K562 (cell line): ENCODE data around the gene MYMX. TPM values are rescaled to one million over a fixed set of nuclear protein-coding genes. Genes with fewer than 3 reads are reported as not detected.

ENCODE experiments used
- GTF2F1 ChIP-seq: IDR thresholded peaks from 2 replicates; pipeline ENCODE4 v1.6.1; 2011; ENCODE audit warnings: low read depth, low read length, improper control_type of control experiment
- HDAC3 ChIP-seq: fragments of 450-650 bp; IDR thresholded peaks from 2 replicates; pipeline ENCODE4 v1.6.1; 2018; ENCODE audit warnings: borderline replicate concordance, mild to moderate bottlenecking, moderate library complexity; ENCODE audit not compliant: partially characterized antibody
- NFATC3 ChIP-seq: fragments of 450-650 bp; IDR thresholded peaks from 2 replicates; pipeline ENCODE4 v1.6.1; 2017; ENCODE audit warnings: mild to moderate bottlenecking
- PCBP2 ChIP-seq: fragments of 200-400 bp; formaldehyde crosslinking; IDR thresholded peaks from 2 replicates; pipeline ENCODE4 v1.6.1; 2018; ENCODE audit warnings: low read length, low read depth, mild to moderate bottlenecking, moderate library complexity; ENCODE audit not compliant: poor library complexity, severe bottlenecking
- RAD21 ChIP-seq, 2 experiments: fragments of 250-450 bp in 1 of 2; fragments of 450-650 bp in 1 of 2; sonication (Bioruptor Pico) in 1 of 2; formaldehyde crosslinking in 1 of 2; IDR thresholded peaks in 1 of 2; conservative IDR thresholded peaks in 1 of 2; 2 replicates each; pipeline versions ENCODE4 v1.4.0 to v1.8.0; 2020 to 2022; ENCODE audit warnings: mild to moderate bottlenecking in 2 of 2, moderate library complexity in 1 of 2
- ZNF408 ChIP-seq: fragments of 250-450 bp; sonication (Bioruptor Pico); IDR thresholded peaks from 2 replicates; pipeline ENCODE4 v1.4.0; 2020; ENCODE audit warnings: low read depth, mild to moderate bottlenecking, moderate library complexity
- ZNF41 ChIP-seq: fragments of 250-450 bp; sonication (Bioruptor Pico); conservative IDR thresholded peaks from 2 replicates; pipeline ENCODE4 v1.4.0; 2020; ENCODE audit warnings: mild to moderate bottlenecking
- polyA plus RNA-seq, 8 experiments: library from polyadenylated mRNA; depleted of rRNA in 4 of 8; stranded (reverse) in 5 of 8; unstranded in 3 of 8; fragments of >200 nt; fragmentation: Nextera tagmentation in 2 of 8; fragmentation: Illumina TruSeq in 1 of 8; extraction: Ambion mirVana in 2 of 8; extraction: Trizol in 1 of 8; gene quantifications; 2 replicates each; pipeline versions ENCODE4 v1.2.1 to v1.2.3, GENCODE V29; 2011 to 2014; ENCODE audit warnings: inconsistent platforms in 1 of 8, missing spikeins in 1 of 8
- total RNA-seq, 7 experiments: library from RNA; depleted of rRNA in 6 of 7; stranded (reverse); fragments of >200 nt in 6 of 7; fragmentation: Illumina TruSeq in 2 of 7; extraction: Trizol in 2 of 7; gene quantifications; 2 replicates each; pipeline versions ENCODE4 v1.2.1 to v1.2.3, GENCODE V29; 2011 to 2021; ENCODE audit warnings: low replicate concordance in 1 of 7
- TF ChIP-seq, protein P1 (sequence below): sonication (generic); formaldehyde crosslinking; IDR thresholded peaks from 2 replicates; pipeline ENCODE4 v1.8.1; 2023; ENCODE audit warnings: mild to moderate bottlenecking, missing genetic modification reagents
- TF ChIP-seq, protein P2 (sequence below): fragments of 450-650 bp; IDR thresholded peaks from 2 replicates; pipeline ENCODE4 v1.6.1; 2018; ENCODE audit warnings: mild to moderate bottlenecking, low read depth; ENCODE audit not compliant: partially characterized antibody
- TF ChIP-seq, protein P3 (sequence below), 2 experiments: fragments of 450-650 bp in 1 of 2; sonication (generic) in 1 of 2; formaldehyde crosslinking in 1 of 2; IDR thresholded peaks; 2 replicates each; pipeline versions ENCODE4 v1.7.1 to v1.9.0; 2016 to 2022; ENCODE audit warnings: inconsistent platforms in 1 of 2, mild to moderate bottlenecking in 1 of 2, missing genetic modification reagents in 1 of 2

MYMX gene
- total and polyA plus RNA-seq, 9 of the 15 experiments (the other 6 are each of a cell fraction or from before 2014, with no cell fraction given) = 0.12 TPM; not detected in 8

DNA sequence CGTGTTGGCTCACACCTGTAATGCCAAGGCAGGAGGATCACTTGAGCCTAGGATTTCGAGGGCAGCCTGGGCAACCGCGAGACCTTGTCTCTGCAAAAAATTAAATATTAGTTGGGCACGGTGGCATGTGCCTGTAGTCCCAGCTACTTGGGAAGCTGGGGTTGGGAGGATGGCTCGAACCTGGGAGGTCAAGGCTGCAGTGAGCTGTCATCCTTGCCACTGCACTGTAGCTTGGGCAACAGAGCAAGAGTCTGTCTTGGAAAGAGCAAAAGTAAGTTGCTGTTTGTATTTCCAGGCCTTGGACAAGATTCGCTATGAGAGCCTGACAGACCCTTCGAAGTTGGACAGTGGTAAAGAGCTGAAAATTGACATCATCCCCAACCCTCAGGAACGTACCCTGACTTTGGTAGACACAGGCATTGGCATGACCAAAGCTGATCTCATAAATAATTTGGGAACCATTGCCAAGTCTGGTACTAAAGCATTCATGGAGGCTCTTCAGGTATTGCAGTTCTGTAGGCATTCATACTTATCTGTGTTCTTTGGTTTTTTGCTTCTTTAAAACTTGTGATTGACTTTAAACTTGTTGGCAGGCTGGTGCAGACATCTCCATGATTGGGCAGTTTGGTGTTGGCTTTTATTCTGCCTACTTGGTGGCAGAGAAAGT lies 32.5 kb downstream of the MYMX start (continued):
- TF ChIP-seq RAD21 (CRISPR knock-in tag; conservative IDR thresholded peaks at IDR 0.05 in 1 of 2, IDR thresholded peaks at IDR 0.05 in 1 of 2) = no peak
- no peak for TF ChIP-seq HDAC3
- TF ChIP-seq, protein P1, sequence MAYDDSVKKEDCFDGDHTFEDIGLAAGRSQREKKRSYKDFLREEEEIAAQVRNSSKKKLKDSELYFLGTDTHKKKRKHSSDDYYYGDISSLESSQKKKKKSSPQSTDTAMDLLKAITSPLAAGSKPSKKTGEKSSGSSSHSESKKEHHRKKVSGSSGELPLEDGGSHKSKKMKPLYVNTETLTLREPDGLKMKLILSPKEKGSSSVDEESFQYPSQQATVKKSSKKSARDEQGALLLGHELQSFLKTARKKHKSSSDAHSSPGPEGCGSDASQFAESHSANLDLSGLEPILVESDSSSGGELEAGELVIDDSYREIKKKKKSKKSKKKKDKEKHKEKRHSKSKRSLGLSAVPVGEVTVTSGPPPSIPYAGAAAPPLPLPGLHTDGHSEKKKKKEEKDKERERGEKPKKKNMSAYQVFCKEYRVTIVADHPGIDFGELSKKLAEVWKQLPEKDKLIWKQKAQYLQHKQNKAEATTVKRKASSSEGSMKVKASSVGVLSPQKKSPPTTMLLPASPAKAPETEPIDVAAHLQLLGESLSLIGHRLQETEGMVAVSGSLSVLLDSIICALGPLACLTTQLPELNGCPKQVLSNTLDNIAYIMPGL = no peak
- no peak for TF ChIP-seq GTF2F1
- no peak for TF ChIP-seq ZNF41 (CRISPR knock-in tag)
- TF ChIP-seq, protein P2, sequence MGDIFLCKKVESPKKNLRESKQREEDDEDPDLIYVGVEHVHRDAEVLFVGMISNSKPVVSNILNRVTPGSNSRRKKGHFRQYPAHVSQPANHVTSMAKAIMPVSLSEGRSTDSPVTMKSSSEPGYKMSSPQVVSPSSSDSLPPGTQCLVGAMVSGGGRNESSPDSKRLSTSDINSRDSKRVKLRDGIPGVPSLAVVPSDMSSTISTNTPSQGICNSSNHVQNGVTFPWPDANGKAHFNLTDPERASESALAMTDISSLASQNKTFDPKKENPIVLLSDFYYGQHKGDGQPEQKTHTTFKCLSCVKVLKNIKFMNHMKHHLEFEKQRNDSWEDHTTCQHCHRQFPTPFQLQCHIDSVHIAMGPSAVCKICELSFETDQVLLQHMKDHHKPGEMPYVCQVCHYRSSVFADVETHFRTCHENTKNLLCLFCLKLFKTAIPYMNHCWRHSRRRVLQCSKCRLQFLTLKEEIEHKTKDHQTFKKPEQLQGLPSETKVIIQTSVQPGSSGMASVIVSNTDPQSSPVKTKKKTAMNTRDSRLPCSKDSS = no peak
- no peak for TF ChIP-seq PCBP2
- no peak for TF ChIP-seq ZNF408 (CRISPR knock-in tag)
- TF ChIP-seq, protein P3, sequence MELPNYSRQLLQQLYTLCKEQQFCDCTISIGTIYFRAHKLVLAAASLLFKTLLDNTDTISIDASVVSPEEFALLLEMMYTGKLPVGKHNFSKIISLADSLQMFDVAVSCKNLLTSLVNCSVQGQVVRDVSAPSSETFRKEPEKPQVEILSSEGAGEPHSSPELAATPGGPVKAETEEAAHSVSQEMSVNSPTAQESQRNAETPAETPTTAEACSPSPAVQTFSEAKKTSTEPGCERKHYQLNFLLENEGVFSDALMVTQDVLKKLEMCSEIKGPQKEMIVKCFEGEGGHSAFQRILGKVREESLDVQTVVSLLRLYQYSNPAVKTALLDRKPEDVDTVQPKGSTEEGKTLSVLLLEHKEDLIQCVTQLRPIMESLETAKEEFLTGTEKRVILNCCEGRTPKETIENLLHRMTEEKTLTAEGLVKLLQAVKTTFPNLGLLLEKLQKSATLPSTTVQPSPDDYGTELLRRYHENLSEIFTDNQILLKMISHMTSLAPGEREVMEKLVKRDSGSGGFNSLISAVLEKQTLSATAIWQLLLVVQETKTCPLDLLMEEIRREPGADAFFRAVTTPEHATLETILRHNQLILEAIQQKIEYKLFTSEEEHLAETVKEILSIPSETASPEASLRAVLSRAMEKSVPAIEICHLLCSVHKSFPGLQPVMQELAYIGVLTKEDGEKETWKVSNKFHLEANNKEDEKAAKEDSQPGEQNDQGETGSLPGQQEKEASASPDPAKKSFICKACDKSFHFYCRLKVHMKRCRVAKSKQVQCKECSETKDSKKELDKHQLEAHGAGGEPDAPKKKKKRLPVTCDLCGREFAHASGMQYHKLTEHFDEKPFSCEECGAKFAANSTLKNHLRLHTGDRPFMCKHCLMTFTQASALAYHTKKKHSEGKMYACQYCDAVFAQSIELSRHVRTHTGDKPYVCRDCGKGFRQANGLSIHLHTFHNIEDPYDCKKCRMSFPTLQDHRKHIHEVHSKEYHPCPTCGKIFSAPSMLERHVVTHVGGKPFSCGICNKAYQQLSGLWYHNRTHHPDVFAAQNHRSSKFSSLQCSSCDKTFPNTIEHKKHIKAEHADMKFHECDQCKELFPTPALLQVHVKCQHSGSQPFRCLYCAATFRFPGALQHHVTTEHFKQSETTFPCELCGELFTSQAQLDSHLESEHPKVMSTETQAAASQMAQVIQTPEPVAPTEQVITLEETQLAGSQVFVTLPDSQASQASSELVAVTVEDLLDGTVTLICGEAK (IDR thresholded peaks at IDR 0.05) = no peak
- TF ChIP-seq, protein P3 (CRISPR knock-in tag; IDR thresholded peaks at IDR 0.05) = no peak
- TF ChIP-seq NFATC3 = no peak
